ENCODE data around the gene VGLL2.

Gene VGLL2

GRCh38 chr6:117270055-117270842 lies 4.9 kb downstream of the VGLL2 start:
- DNase-seq = peak; percentile 5

DNA sequence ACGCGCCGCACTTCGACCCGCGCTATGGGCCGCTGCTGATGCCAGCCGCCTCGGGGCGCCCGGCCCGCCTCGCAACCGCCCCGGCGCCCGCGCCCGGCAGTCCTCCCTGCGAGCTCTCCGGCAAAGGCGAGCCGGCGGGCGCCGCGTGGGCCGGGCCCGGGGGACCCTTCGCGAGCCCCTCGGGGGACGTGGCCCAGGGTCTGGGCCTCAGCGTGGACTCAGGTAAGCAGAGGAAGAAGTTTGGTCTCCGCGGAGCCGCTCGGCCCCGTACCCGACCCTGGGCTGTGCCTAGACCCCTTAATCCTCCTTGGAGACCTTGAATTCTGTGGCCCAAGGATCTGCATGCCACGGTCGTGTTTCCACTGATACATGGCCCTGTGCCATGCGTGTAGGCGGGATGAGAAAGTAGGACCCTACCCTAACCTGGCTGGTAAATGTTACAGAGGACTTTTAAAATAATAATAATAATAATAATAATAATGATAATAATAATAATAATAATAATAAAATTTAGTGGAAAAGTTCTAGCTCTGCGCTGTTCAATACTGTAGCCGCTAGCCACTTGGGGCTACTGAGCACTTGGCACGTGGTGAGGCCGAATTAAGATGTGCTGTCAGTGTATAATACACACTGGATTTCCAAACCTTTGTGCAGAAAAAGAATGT lies 5.6 kb downstream of the VGLL2 start:
- no peak for DNase-seq

DNA sequence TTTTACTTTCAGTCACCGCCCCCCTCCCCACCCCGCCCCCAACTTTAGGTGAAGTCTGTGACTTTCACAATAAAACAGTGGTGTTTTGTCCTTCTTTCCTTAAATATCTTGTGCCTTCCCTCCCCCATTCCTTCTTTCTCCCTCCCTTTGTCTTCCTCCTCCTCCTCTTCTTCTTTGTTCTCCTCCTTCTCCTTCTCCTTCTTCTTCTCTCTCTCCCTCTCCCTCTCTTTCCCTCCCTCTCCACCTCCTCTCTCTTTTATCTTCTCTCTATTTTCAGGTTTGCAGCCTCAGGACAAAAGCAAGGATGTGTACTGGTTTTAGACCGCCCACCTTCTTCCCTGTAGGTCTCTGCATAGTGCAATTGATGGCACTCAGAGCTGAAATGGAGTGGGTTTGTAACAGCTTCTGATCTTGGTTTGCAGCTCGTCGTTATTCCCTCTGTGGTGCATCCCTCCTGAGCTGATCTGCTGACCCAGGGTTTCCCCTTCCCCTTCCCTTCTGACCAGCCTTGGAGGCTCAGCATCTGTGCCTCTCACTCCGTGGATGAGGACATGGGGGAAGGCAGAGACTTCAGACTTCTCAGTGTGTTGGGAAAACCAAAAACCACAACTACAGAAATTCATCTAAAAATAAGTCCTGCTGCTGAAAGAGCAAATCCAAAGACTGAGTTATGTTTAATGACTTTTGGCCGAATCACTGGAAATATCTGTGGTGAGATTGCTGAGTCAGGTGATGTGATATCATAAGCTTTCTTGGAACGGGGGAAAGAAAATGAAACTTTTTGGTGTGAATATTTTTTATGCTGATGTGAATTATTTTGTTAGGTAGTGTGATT lies 6.9 kb downstream of the VGLL2 start:
- no peak for DNase-seq

GRCh38 chr6:117272891-117273290 lies 7.5 kb downstream of the VGLL2 start:
- DNase-seq = no peak

DNA sequence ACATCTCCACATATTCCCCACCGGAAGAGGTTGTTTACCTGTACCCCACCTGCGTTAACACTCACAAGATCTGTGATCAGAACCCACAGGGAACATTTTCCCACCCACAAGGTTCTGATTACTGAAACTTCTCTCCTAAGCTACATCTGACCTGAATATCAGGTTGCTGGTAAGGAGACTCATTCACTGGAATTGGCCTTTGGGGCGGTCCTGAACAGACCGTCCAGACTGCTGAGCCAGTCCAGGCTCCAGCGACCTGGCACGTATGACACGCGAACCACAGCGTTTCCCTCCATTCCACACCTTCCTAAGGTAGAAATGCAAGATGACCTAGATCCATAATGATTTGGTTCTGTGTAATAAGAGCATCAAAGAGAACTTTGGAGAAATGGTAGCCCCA lies 9.8 kb downstream of the VGLL2 start:
- DNase-seq = no peak

- no peak for DNase-seq
Measured at GRCh38 chr6:117275711-117276110, 10.4 kb downstream of the VGLL2 start.

GRCh38 chr6:117276778-117277316 lies 11.5 kb downstream of the VGLL2 start:
- DNase-seq = no peak

GRCh38 chr6:117280922-117281321 lies 15.6 kb downstream of the VGLL2 start:
- no peak for DNase-seq

DNA sequence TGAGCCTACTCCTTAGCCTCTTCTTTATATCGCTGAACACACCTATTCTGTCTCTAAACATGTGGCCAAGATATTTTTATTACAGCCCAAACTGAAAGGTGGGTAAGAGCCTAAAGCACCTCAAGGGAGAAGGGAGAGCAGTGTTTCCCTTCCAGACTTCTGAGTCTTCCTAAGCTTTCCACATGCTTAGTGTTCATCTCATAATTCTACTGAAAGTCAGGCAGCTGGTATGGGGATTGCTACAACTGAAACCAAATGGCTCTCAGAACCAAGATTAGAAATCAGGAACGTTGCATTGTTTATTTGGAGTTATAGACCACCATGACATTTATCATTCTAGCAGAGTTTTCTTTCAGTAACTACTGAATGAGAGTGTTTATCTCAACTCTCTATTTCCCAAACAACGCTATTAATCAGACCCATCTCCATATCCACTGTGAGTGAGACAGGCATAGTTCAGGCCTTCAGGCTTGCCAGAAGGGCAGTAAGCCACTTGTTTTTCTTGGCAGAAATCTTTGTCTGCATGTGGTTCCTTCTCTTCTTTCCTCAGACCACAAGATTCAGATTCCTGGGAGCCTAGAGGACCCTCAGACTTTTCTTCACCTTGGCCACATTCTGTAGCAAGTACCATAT lies 22.8 kb downstream of the VGLL2 start:
- no peak for DNase-seq

DNA sequence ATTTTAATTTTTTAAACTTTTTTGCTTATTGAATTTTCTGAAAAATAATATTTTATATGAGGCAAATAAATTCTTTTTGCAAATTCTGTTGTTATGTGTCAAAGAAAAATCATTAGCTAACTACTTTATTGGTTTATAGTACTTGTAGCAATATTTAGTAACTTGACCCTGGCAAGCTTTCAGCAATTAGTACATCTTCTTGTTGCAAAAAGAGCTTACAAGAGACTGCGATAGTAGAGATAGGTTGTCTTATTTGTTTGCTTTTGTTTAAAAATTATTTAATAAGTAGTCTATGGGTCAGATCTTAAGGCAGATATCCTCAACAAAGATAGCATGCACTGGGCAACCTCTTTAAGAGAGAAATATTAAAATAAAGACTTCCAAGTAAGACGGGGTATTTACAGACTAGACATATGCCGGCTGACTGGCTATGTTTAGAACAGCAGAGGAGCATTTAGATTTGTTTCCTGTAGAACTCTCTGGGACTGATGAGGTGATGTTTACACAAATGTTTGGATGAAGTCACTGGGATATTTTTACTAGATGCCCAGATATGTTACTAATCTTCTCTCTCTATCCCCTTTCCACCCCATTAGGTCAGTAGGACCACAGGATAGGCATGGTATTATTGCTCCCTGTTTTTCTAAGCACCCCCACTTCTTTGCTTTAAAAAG lies 25.0 kb downstream of the VGLL2 start:
- no peak for DNase-seq

GRCh38 chr6:117298941-117299340 lies 33.6 kb downstream of the VGLL2 start:
- DNase-seq = no peak

DNA sequence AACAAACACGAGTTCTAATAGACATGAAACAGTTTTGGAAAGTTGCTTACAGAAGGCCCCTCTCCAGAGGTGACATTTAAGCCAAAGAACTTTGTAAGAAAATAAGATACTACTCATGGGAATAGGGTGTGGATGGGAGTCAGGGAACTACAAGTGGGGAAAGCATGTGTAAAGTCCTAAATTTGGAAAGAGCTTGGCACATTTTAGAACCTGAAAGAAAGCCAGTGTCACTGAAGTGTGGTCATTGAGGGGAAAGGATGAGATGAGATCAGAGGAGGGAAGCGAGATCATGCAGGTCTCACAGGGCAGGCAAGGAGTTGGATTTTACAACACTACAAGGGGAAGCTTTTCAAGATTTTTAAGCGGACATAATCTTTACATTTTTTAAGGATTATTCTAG lies 38.0 kb downstream of the VGLL2 start:
- no peak for DNase-seq

DNA sequence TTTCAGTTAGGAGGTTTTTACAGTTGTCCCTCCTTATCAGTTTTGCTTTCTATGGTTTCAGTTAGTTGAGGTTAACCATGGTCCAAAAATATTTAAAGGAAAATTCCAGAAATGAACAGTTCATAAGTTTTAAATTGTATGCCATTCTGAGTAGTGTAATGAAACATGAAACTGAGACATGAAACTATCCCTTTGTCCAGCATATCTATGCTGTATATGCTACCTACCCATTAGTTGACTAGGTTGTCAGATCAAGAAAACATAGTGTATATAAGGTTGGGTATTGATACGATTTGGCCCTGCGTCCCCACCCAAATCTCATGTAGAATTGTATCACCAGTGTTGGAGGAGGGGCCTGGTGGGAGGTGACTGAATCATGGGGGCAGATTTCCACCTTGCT lies 39.1 kb downstream of the VGLL2 start:
- DNase-seq = no peak

GRCh38 chr6:117306227-117306790 lies 41.0 kb downstream of the VGLL2 start:
- no peak for DNase-seq

DNA sequence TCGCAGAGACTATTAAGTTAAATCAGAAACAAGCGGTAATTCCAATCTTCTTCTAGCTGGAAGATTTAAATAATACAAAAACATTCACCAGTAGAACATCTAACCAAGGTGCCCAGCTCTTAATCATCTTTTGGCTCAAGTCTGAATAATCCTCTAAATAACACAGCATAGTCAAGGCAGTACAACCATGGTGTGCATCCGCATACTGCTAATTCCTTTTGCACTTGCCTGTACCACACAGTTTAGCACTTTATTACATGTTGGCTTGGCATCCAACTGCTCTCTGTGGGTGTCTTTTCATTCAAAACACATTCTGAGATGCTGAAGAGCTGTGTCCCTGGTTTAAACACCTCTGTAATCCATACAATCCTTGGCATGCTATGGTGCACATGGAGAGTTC lies 42.3 kb downstream of the VGLL2 start:
- DNase-seq = no peak

DNA sequence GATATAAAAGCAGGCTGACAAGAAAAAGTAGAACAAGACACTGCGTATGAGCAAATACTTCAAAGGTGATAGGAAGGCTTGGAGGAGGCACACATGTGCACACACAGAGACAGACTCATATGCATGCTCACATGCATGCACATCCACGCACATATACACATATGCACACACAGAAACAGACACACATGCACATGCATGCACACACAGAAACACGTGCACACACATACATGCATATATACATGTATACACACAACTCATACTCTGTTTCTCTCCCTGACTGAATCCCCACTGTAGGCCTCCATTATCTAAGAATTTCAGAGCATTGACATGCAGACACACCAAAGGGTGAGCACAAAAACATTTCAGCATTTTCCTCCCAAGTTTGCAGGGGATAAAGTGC lies 43.7 kb downstream of the VGLL2 start:
- DNase-seq = no peak

GRCh38 chr6:117309611-117310010 lies 44.3 kb downstream of the VGLL2 start:
- no peak for DNase-seq

GRCh38 chr6:117311310-117311709 lies 46.0 kb downstream of the VGLL2 start:
- no peak for DNase-seq

DNA sequence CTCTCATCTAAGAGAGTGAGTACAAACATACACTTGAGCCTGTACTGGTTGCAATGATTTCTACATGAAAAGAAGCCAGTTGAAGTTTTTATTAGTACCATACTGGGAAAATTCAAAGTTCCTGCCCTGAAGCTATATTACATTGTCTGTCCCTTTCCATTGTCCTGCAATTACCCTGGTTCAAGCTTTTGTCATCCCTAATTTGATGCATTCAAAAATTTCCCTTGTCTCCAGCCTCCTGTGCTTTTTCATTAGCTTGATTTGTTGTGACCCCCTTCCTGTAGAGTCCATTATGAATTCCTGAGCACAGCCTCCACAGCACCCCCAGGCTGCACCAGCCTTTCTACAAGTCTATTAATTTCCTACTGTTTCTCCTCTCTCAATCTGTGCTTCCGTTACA lies 46.4 kb downstream of the VGLL2 start:
- no peak for DNase-seq

- no peak for DNase-seq
Measured at GRCh38 chr6:117317261-117317660, 51.9 kb downstream of the VGLL2 start.
